HG03097 (cell line): Measurements from ENCODE around the gene LNX2.

Experiments used
- ATAC-seq: cut with Tn5 transposase; IDR thresholded peaks from one replicate; pipeline ENCODE4 v1.9.1; 2021; ENCODE audit not compliant: unreplicated experiment, low FRiP score

The LNX2 gene

DNA sequence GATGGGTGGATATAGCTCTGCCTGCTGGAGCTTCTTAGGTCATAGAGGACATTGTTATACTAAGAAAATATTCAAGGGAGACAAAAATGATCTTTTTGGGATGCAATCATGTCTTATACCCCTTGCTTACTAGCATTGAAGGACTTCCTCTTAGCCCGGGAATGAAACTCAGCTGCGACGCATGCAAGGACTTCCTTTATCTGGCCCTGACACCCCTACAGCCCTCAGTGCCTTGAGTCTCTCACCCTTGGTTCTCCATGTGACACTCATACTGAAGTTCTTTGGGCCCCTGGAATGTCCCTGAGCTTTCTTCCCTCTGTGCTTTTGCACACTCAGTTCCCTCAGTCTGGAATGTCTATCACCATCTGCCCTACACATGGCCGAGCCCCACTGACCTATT lies 97.5 kb downstream of the LNX2 start:
- no peak for ATAC-seq

DNA sequence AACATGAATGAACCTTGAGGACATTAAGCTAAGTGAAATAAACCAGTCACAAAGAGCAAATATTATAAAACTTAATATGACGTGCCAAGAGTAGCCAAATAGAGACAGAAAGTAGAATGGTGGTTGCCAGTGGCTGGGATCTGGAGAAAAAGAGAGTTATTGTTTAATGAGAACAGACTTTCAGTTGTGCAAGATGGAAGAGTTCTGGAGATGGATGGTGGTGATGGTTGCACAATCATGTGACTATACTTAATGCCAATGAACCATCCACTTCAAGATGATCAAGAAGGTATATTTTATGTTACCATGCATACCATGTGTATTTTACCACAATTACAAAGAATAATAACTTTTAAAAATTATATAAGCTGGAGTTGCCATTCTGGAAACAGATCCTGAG lies 104.2 kb downstream of the LNX2 start:
- no peak for ATAC-seq

- ATAC-seq = no peak
Measured at GRCh38 chr13:27510082-27510481, 110.2 kb downstream of the LNX2 start.

- ATAC-seq = no peak
Measured at GRCh38 chr13:27508802-27509201, 111.5 kb downstream of the LNX2 start.

- no peak for ATAC-seq
Measured at GRCh38 chr13:27505792-27506191, 114.5 kb downstream of the LNX2 start.

- no peak for ATAC-seq
Measured at GRCh38 chr13:27504868-27505194, 115.5 kb downstream of the LNX2 start.

- no peak for ATAC-seq
Measured at GRCh38 chr13:27504128-27504867, 116.0 kb downstream of the LNX2 start.

DNA sequence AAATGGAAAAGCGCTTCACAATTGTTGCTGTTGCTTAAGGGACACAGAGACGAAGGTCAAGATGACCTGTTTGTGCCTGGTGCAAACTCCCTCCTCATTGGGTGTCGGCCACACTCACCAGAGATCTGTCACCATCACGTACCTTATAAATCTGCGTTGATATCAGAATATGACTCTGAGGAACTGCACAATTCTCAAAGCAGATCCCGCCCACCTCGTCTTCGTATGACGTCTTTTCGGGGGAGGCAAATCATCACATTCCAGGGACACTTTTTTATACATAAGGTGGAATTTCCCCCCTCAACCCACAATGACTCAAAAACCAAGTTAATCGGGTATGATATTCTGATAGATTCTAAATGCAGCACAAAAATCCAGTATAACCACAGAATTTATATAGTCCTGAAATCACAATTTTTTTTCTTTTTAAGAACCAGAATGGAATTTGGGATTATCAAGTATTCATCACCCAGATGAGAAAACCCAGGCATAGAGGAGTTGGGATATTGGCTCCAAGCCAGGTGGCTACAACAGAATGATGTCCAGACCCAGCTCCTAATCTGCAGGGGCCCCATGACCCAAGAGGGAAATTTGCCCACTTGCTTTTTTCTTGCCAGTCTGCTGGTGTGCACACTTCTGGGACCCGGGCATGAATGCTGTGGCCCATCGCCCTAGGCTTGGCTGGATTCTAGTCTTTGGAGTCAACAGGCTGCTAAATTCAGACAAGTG lies 119.4 kb downstream of the LNX2 start:
- no peak for ATAC-seq

DNA sequence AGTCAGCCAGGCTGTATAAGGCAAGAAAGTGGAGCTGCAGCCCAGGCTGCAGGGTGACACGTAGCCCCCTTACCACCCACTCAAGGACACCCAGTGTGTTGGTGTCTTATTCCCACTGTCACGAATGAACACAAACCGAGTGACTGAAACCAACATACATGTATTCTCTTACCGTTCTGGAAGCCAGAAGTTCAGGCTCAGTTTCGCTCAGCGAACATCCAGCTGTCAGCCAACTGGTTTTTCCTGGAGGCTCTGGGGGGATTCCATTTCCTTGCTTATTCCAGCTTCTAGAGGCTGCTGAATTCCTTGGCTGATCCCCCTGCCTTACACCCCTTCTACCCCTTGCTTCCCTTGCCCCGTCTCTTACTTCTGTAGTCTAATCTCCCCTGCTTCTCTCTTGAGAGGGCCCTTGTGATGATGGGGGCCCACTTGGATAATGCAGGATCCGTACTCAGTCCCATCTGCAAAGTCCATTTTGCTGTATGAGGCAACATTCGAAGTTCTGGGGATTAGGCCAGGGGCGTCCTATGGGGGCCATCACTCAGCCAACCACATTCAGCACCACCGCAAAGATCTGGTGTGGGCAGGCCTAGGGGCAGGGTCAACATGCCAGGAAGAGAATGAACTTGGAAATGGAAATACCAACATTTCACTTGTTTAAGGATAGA lies 122.6 kb downstream of the LNX2 start:
- no peak for ATAC-seq

DNA sequence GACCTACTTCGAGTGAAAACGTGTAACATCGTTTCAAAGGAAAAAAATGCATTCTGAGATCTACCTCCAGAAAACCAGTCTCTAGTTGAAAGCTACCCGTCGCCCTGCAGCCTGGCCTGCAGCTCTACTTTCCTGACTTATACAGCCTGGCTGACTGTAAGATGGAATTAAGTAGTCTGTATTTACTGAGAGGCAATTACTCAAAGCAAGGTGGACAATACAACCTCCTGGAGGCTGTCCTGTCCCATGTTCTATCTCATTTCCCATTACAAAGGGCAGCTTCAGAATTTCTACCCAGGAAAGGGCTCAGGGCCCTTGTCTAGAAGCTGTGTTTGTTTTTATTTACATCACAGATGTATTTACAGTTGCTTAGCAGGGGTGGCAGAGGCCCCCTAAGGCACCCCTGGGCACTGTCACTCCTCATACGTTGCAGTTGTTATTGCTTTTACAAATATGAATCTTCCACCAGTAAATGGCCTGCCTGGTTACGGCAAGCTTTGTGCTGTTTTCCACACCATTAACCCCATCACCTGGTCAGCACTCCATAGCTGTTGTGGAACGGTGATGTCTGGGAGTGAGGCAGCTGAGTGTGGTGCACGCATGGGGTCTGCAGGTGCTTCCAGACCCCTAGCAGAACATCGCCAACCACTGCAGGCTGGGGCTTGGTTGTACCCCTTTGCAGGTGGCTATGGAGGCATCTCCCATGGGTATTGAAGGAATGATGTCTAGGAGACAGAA lies 123.6 kb downstream of the LNX2 start:
- no peak for ATAC-seq

DNA sequence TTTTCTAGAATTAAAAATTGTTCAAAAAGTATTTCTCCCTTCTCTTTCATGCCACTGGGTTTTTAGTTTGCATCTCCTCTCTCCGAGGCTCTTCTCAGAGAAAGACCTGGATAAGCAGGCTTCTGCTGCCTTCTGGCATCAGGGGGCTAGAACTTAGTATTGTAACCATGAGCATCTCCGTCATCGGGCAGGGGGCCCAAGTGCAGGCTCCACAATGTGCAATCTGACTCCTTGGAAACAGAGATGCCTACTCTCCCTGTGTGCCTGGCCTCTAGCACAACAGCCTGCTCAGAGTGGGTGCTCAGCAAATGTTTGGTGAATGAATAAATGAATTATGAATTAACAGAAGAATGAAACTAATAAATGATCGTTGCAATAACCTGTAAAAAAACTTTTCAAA lies 124.3 kb downstream of the LNX2 start:
- ATAC-seq = no peak
